Memory B cell (primary cell): ENCODE measurements around the gene CRKL.
A peak's percentile ranks its signal among the peaks of the same experiment; 100 is the strongest.

Source experiments
- ATAC-seq: fragments of 150-1000 bp; cut with Tn5 transposase; 2 replicates; pipeline ENCODE4 v1.10.0; 2021; ENCODE audit warnings: low read depth, mild to moderate bottlenecking, moderate library complexity
- DNase-seq, 2 donors: peaks; one replicate each; pipeline ENCODE4 v3.0.0; 2022; ENCODE audit warnings: low spot score in 2 of 2
- H3K27ac Mint-ChIP-seq: one replicate; pipeline ENCODE4 v1.8.0; 2022; ENCODE audit warnings: mild to moderate bottlenecking, moderate library complexity, mixed read lengths
- H3K27me3 Mint-ChIP-seq: one replicate; pipeline ENCODE4 v1.8.0; 2022; ENCODE audit warnings: mixed read lengths
- H3K36me3 Mint-ChIP-seq: one replicate; pipeline ENCODE4 v1.8.0; 2022; ENCODE audit warnings: mild to moderate bottlenecking, mixed read lengths
- H3K4me1 Mint-ChIP-seq: one replicate; pipeline ENCODE4 v1.8.0; 2022; ENCODE audit warnings: mixed read lengths
- H3K4me3 Mint-ChIP-seq: one replicate; pipeline ENCODE4 v1.8.0; 2022; ENCODE audit warnings: mild to moderate bottlenecking, moderate library complexity, mixed read lengths
- H3K9me3 Mint-ChIP-seq: one replicate; pipeline ENCODE4 v1.8.0; 2022; ENCODE audit warnings: mixed read lengths

CRKL gene, protein sequence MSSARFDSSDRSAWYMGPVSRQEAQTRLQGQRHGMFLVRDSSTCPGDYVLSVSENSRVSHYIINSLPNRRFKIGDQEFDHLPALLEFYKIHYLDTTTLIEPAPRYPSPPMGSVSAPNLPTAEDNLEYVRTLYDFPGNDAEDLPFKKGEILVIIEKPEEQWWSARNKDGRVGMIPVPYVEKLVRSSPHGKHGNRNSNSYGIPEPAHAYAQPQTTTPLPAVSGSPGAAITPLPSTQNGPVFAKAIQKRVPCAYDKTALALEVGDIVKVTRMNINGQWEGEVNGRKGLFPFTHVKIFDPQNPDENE

DNA sequence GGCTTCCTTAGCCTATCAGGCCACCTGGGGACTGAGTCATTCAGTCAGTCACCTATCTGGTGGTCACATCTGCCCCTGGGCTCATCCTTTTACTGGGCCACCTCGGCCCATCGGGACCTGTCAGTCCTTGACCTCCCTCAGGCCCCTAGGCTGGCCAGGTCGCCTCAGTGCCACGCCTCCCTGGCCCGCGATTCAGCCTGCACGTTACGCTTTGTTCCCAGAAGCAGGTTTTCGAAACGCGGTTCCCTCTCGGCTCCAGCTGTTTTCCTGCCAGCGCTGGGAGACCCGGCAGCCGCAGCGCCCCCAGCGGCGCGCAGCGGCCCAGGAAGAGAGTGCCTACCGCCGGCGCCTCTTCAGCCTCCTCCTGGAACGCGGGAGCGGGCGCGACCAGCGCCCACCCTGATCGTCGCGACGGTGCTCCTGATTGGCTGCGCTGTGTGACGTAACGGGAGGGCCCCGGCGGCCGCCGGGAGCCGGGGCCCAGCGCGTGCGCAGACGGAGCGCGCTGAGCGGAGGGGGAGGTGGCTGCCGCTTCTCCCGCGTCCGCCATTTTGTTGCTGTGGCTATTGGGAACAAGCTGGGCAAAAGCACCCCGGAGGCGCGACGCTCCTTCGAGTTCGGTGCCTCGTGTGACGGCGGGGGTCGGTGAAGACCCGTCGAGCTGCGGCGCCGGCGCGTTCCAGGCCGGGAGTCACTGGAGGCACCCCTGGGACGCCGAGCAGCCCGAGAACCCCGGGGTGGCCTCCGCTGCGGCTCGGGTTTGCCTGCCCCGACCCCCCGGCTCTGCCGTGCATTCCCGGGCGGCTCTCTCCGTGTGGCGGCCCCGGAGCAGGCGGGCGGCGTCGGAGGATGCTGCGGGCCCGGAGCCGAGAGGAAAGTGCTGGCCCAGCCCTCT, at the start of gene CRKL:
Gene CRKL, plus strand, starts transcription at position 492 of the 895 bp plus-strand sequence. CDS start 528 bp downstream, outside the sequence.
- H3K27me3 Mint-ChIP-seq, result no peaks in the 10 kb centered on the region
- peak within 1 kb of the TSS; percentile 95 for H3K4me3 Mint-ChIP-seq
- no peaks in the 10 kb centered on the region for H3K9me3 Mint-ChIP-seq
- H3K27ac Mint-ChIP-seq, result peak within 1 kb of the TSS; percentile 80
- H3K36me3 Mint-ChIP-seq, result peaks cover 2% of the 10 kb centered on the region
- peak; percentile 84 to 92 for DNase-seq
- peaks cover 23% of the 10 kb centered on the region for H3K4me1 Mint-ChIP-seq
- ATAC-seq, result peak; percentile 96

DNA sequence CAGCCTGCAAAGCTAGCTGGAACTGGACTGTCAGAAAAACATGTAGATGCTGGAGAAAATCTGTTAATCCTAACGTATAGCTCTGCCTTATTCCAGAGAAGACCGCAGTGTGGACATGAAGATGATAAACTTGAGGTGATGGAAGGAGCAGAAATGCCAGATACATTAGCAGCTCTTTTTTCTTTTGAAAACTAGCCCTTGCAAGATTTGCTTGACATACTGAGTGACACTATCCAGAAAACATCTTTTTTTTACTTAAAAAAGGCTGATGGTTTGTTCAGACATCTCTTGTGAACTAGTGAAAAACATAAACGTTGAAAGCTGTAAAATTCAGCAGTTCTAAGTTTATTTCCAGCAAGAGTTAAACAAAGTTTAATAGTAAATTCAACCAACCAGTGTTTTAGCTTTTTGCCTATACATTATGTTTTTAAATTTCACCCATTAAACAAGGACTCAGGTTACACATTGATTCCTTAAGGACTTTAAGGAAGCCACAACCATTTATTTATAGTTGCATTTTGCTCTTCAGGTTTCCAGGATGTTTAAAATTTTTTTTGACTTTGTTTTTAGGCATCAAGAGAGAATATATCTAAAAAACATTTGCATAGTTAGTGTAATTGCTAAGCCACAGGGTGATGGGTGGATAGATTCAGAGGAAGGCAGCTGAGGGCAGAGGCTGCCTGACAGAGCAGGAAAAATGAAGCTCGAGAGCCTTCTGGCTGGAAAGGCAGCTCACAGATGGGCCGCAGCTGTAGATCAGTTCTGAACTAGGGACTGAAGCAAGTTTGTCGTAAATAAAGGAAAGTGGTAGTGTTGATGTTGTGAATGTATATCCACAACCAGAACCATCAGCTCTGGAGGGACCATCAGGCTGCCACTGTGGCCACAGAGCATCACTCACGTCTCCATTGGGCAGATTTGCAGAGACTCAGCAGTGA, 48.9 kb upstream of the CRKL start:
- H3K27ac Mint-ChIP-seq, result no peak overlapping the region
- no peak for DNase-seq
- H3K9me3 Mint-ChIP-seq, result no peaks in the 10 kb centered on the region
- peaks cover 8% of the 10 kb centered on the region for H3K4me1 Mint-ChIP-seq
- no peak overlapping the region for H3K4me3 Mint-ChIP-seq
- no peak for ATAC-seq
- H3K36me3 Mint-ChIP-seq, result peaks cover 5% of the 10 kb centered on the region
- no peaks in the 10 kb centered on the region for H3K27me3 Mint-ChIP-seq

GRCh38 chr22:20869234-20869633, 48.0 kb upstream of the CRKL start:
- Mint-ChIP-seq H3K4me1 (peaks cover 8% of the 10 kb centered on the region), H3K27ac (no peak overlapping the region), H3K36me3 (peaks cover 6% of the 10 kb centered on the region), H3K27me3 (no peaks in the 10 kb centered on the region), H3K4me3 (no peak overlapping the region), H3K9me3 (no peaks in the 10 kb centered on the region)
- ATAC-seq (no peak), DNase-seq (no peak)

DNA sequence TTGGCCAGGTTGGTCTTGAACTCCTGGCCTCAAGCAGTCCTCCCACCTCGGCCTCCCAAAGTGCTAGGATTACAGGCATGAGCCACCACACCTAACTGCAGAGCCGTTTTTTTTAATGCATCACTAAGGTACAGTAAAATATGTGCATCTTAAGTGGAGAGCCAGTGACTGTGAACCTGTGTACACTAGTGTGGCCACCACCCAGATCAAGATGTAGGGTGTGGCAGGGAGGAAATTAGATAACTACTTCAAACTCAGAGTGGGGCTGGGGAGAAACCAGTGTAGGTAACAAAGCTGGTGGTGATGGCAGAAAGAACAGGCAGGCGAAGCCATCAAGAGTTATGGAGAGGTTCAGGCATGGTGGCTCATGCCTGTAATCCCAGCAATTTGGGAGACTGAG, 44.0 kb upstream of the CRKL start:
- no peak for DNase-seq
- Mint-ChIP-seq H3K9me3 (no peaks in the 10 kb centered on the region), H3K36me3 (peaks cover 8% of the 10 kb centered on the region), H3K4me1 (no peaks in the 10 kb centered on the region), H3K27ac (no peak overlapping the region), H3K4me3 (no peak overlapping the region), H3K27me3 (no peaks in the 10 kb centered on the region)
- no peak for ATAC-seq

- no peak overlapping the region for H3K4me3 Mint-ChIP-seq
- ATAC-seq, result no peak
- H3K9me3 Mint-ChIP-seq, result no peaks in the 10 kb centered on the region
- no peak overlapping the region for H3K27ac Mint-ChIP-seq
- DNase-seq, result no peak
- H3K27me3 Mint-ChIP-seq, result no peaks in the 10 kb centered on the region
- peaks cover 11% of the 10 kb centered on the region for H3K36me3 Mint-ChIP-seq
- H3K4me1 Mint-ChIP-seq, result no peaks in the 10 kb centered on the region
Measured at GRCh38 chr22:20875296-20875695, 41.9 kb upstream of the CRKL start.

DNA sequence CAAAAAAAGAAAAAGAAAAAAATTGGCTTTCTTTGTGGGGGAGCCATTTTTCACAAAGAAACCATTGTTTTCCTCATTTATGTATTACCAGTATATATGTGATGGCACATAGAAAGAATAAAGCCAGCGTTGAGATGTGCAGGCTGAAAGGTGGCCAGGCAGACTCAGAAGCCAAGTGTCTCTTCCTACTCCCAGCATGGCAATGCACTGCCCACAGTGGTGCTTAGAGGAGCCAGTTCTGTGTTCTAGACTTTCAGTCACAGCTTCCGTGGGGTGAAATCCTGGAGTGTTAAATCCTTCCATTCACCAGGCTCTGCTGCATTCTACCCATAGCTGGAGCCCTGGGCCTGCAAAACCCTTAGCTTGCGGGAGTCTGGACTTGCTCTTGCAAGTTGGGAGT, 39.5 kb upstream of the CRKL start:
- DNase-seq (no peak), ATAC-seq (no peak)
- H3K4me3 Mint-ChIP-seq, result no peak overlapping the region
- peaks cover 19% of the 10 kb centered on the region for H3K36me3 Mint-ChIP-seq
- no peaks in the 10 kb centered on the region for H3K4me1 Mint-ChIP-seq
- H3K9me3 Mint-ChIP-seq, result no peaks in the 10 kb centered on the region
- H3K27me3 Mint-ChIP-seq, result no peaks in the 10 kb centered on the region
- H3K27ac Mint-ChIP-seq, result no peak overlapping the region

DNA sequence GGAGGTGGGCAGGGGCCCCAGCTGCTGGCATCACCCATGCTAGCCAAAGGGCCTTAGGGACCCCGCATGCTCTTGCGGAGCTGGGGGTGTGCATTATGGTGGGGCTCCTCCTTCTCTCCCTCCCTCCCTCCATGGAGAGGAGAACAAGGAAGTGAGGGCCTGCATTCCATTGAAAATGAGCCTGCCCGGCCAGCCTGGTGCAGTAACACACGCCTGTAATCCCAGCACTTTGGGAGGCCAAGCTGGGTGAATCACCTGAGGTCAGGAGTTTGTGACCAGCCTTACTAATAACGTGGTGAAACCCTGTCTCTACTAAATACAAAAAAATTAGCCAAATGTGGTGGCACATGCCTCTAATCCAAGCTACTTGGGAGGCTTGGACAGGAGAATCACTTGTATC, 36.0 kb upstream of the CRKL start:
- H3K4me3 Mint-ChIP-seq, result no peak overlapping the region
- ATAC-seq, result no peak
- no peaks in the 10 kb centered on the region for H3K27me3 Mint-ChIP-seq
- H3K36me3 Mint-ChIP-seq, result peaks cover 24% of the 10 kb centered on the region
- H3K9me3 Mint-ChIP-seq, result no peaks in the 10 kb centered on the region
- DNase-seq, result no peak
- H3K4me1 Mint-ChIP-seq, result no peaks in the 10 kb centered on the region
- H3K27ac Mint-ChIP-seq, result no peak overlapping the region

DNA sequence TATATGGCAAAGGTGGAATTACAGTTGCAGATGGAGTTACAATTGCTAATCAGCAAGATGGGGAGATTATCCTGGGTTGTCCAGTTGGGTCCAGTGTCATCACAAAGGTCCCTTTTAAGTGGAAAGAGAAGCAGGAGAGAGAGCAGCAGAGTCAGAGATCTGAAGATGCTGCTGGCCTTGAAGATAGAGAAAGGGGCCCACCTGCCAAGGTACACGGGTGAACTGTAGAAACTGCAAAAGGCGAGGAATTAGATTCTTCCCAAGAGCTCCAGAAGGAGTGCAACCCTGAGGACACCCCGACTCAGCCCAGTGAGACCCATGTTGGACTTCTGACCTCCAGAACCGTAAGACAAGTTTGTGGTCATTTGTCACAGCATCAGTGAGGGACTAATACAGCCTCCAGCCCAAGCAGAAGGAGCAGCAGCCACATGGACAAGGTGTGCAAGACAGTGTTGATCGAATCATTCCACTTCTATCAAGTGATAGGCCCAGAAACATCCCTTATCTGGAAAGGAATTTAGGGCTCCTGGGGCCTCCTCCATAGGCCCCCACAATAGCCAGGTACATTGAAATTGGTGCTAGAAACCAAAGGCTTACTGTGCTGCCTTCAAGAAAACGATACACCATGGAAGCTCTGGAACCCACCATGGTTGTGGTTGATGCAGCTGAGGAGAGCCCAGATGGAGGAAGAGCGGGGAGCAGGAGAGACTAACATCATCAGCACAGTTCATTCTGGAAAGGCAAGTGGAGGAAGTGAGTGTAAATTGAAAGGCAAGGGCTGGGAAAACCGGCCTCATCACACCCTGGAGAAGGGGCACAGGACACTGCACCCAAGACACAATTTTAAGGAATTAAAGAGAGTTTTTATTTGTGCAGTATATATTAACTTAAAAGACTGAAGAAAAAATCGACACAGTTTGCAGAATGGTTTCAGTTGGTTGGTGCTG, 35.1 kb upstream of the CRKL start:
- peaks cover 22% of the 10 kb centered on the region for H3K36me3 Mint-ChIP-seq
- H3K4me1 Mint-ChIP-seq, result no peaks in the 10 kb centered on the region

GRCh38 chr22:20882855-20883254, 34.4 kb upstream of the CRKL start:
- DNase-seq (no peak), ATAC-seq (no peak)
- H3K27ac Mint-ChIP-seq, result no peak overlapping the region

More for the DNA sequence above, 35.1 kb upstream of the CRKL start:
- Mint-ChIP-seq H3K9me3 (no peaks in the 10 kb centered on the region), H3K27ac (no peak overlapping the region), H3K27me3 (no peaks in the 10 kb centered on the region), H3K4me3 (no peak overlapping the region)
- ATAC-seq (no peak), DNase-seq (no peak)

GRCh38 chr22:20884454-20884853, 32.8 kb upstream of the CRKL start:
- H3K36me3 Mint-ChIP-seq, result peaks cover 32% of the 10 kb centered on the region
- no peak overlapping the region for H3K4me3 Mint-ChIP-seq
- no peak for ATAC-seq
- H3K9me3 Mint-ChIP-seq, result no peaks in the 10 kb centered on the region
- no peak overlapping the region for H3K27ac Mint-ChIP-seq
- H3K4me1 Mint-ChIP-seq, result no peaks in the 10 kb centered on the region
- no peak for DNase-seq
- H3K27me3 Mint-ChIP-seq, result no peaks in the 10 kb centered on the region

More at GRCh38 chr22:20882855-20883254, 34.4 kb upstream of the CRKL start:
- H3K36me3 Mint-ChIP-seq, result peaks cover 27% of the 10 kb centered on the region
- no peaks in the 10 kb centered on the region for H3K4me1 Mint-ChIP-seq
- no peaks in the 10 kb centered on the region for H3K27me3 Mint-ChIP-seq
- H3K9me3 Mint-ChIP-seq, result no peaks in the 10 kb centered on the region
- no peak overlapping the region for H3K4me3 Mint-ChIP-seq

DNA sequence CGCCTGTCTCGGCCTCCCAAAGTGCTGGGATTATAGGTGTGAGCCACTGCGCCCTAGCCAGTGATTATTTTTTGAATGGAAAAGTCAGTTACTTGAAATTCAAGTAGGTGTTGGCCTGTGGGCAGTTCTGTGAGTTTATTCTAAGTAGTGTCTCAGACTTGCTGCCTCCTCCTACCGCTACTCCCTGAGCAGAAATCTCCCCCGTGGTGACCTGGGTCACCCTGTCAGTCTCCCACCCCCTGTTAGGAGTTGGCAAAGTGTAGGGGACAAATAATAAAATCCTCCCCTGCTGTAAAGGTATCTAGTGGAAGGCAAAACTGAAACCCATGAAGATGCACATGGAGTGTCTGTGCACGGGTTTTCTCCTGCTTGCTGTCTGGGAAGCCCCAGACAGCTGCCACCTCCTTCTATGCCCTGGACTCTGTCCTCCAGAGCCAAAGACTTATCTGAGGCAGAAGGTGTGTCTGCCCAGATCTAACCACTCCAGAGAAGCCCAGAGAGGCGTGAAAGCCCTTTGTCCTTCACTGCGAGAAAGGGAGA, 32.1 kb upstream of the CRKL start:
- ATAC-seq, result no peak
- Mint-ChIP-seq H3K9me3 (no peaks in the 10 kb centered on the region), H3K4me1 (no peaks in the 10 kb centered on the region), H3K36me3 (peaks cover 37% of the 10 kb centered on the region), H3K27me3 (no peaks in the 10 kb centered on the region), H3K4me3 (no peak overlapping the region), H3K27ac (no peak overlapping the region)
- DNase-seq, result no peak

GRCh38 chr22:20885557-20886323, 31.5 kb upstream of the CRKL start:
- H3K27me3 Mint-ChIP-seq, result no peaks in the 10 kb centered on the region
- ATAC-seq (peak; percentile 59), DNase-seq (peak; percentile 18 to 27)
- H3K36me3 Mint-ChIP-seq, result peaks cover 37% of the 10 kb centered on the region
- H3K4me1 Mint-ChIP-seq, result no peaks in the 10 kb centered on the region
- no peaks in the 10 kb centered on the region for H3K9me3 Mint-ChIP-seq
- no peak overlapping the region for H3K4me3 Mint-ChIP-seq
- no peak overlapping the region for H3K27ac Mint-ChIP-seq
